Vagina (tissue), 2 donors: ENCODE results near the gene SYNDIG1. TPM values are rescaled to one million over a fixed set of nuclear protein-coding genes. Genes with fewer than 3 reads are reported as not detected.
"Not testable (repeated sequence)": the region's sequence is repeated elsewhere in the genome, so short reads cannot be mapped to it uniquely, and the experiment has no call there.

ENCODE experiments used
- DNase-seq, 2 donors: peaks; one replicate each; pipeline ENCODE4 v3.0.0-alpha.2; 2017; ENCODE audit errors: extremely low spot score in 2 of 2
- H3K27ac ChIP-seq: fragments of 200-600 bp; sonication (generic); one replicate; pipeline ENCODE4 v1.5.1; 2019
- H3K27me3 ChIP-seq: fragments of 200-600 bp; sonication (generic); one replicate; pipeline ENCODE4 v1.5.1; 2019
- H3K36me3 ChIP-seq, 2 donors: fragments of 200-600 bp; sonication (generic); one replicate each; pipeline ENCODE4 v1.5.1; 2017 to 2019
- H3K4me1 ChIP-seq: fragments of 200-600 bp; sonication (generic); one replicate; pipeline ENCODE4 v1.5.1; 2019
- H3K4me3 ChIP-seq, 2 donors: fragments of 200-600 bp; sonication (generic); 1 replicate in 1 of 2; 2 replicates in 1 of 2; pipeline ENCODE4 v1.5.1; 2016 to 2019
- H3K9me3 ChIP-seq: fragments of 200-600 bp; sonication (generic); one replicate; pipeline ENCODE4 v1.5.1; 2019
- CTCF ChIP-seq, 3 experiments: fragments of 450-650 bp in 2 of 3; fragments of 200-600 bp in 1 of 3; sonication (generic) in 1 of 3; IDR thresholded peaks; one replicate each; pipeline ENCODE4 v1.5.1; 2017 to 2019; ENCODE audit warnings: antibody characterized with exemption in 3 of 3, mild to moderate bottlenecking in 2 of 3, moderate library complexity in 2 of 3
- POLR2A ChIP-seq, 2 donors: fragments of 450-650 bp; IDR thresholded peaks; one replicate each; pipeline ENCODE4 v1.6.1; 2017; ENCODE audit warnings: antibody characterized with exemption in 2 of 2, mild to moderate bottlenecking in 2 of 2, moderate library complexity in 2 of 2
- POLR2AphosphoS5 ChIP-seq, 2 donors: sonication (generic); formaldehyde crosslinking; IDR thresholded peaks; one replicate each; pipeline ENCODE4 v1.9.0; 2017; ENCODE audit warnings: antibody characterized with exemption in 2 of 2, mild to moderate bottlenecking in 2 of 2, low read depth in 1 of 2; ENCODE audit not compliant: insufficient read depth in 1 of 2
- intact Hi-C: fragments of 100-400 bp; cut with DNase I; formaldehyde crosslinking; loops from one replicate; pipeline ENCODE4 v1.15.1; 2023
- total RNA-seq: library from RNA; depleted of rRNA; stranded (reverse); fragments of >200 nt; gene quantifications from one replicate; pipeline ENCODE4 v1.2.3, GENCODE V29; 2016

SYNDIG1 gene
- total RNA-seq, 1 donor from 2014 or later = 3.2 TPM

GRCh38 chr20:24504331-24505285, 35.2 kb downstream of the SYNDIG1 start:
- no peak for TF ChIP-seq POLR2AphosphoS5 (IDR thresholded peaks at IDR 0.05; ENCODE audit: insufficient read depth in 1 of 2, low read depth in 1 of 2)
- TF ChIP-seq CTCF (IDR thresholded peaks at IDR 0.05) = no peak
- no peak for TF ChIP-seq POLR2A (IDR thresholded peaks at IDR 0.05)
- peak in 1 of 2 donors; percentile 69 for DNase-seq
- Histone ChIP-seq H3K27me3 (no peaks in the 10 kb centered on the region), H3K4me3 (no peak overlapping the region), H3K36me3 (no peaks in the 10 kb centered on the region), H3K27ac (no peak overlapping the region), H3K9me3 (no peaks in the 10 kb centered on the region), H3K4me1 (no peaks in the 10 kb centered on the region)
- intact Hi-C loops = loop anchor here (10.0 kb wide), 1 partner anchor 190 kb away; no protein-coding TSS in a partner anchor

DNA sequence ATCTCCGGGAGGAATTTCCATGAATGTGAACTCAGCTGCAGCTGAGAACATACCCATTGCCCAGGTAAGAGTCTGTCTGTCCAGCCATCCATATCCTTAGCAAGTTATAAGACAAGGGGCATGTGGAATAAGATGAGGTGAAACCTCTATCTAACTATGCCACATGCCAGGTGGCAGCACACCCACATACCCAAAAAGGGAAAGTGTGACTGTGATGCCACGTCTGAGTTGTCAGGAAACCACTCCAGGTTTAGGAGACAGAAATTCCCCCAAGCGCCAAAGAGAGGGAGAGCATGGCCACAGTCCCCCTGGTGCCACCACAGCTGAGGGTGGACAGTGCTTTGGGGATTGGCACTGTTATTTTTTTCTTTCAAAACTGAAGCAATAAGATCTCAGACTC, 36.7 kb downstream of the SYNDIG1 start:
- intact Hi-C loops = loop anchor here (10.0 kb wide), 1 partner anchor 189 kb away; no protein-coding TSS in a partner anchor

GRCh38 chr20:24506696-24507095, 37.3 kb downstream of the SYNDIG1 start:
- TF ChIP-seq POLR2A (IDR thresholded peaks at IDR 0.05) (no peak), POLR2AphosphoS5 (IDR thresholded peaks at IDR 0.05; ENCODE audit: insufficient read depth in 1 of 2, low read depth in 1 of 2) (no peak), CTCF (IDR thresholded peaks at IDR 0.05) (no peak)
- no peaks in the 10 kb centered on the region for H3K9me3 ChIP-seq
- H3K27me3 ChIP-seq = no peaks in the 10 kb centered on the region
- H3K4me3 ChIP-seq = no peak overlapping the region
- DNase-seq = peak in 1 of 2 donors; percentile 49
- intact Hi-C loops = loop anchor here (10.0 kb wide), 1 partner anchor 188 kb away; no protein-coding TSS in a partner anchor
- H3K4me1 ChIP-seq = no peaks in the 10 kb centered on the region
- no peak overlapping the region for H3K27ac ChIP-seq
- no peaks in the 10 kb centered on the region for H3K36me3 ChIP-seq

More for the DNA sequence above, 36.7 kb downstream of the SYNDIG1 start:
- no peak overlapping the region for H3K27ac ChIP-seq
- no peaks in the 10 kb centered on the region for H3K4me1 ChIP-seq
- no peak overlapping the region for H3K4me3 ChIP-seq
- H3K36me3 ChIP-seq = no peaks in the 10 kb centered on the region
- no peaks in the 10 kb centered on the region for H3K9me3 ChIP-seq
- no peak for DNase-seq
- no peaks in the 10 kb centered on the region for H3K27me3 ChIP-seq
- TF ChIP-seq CTCF (IDR thresholded peaks at IDR 0.05) (no peak), POLR2AphosphoS5 (IDR thresholded peaks at IDR 0.05; ENCODE audit: insufficient read depth in 1 of 2, low read depth in 1 of 2) (no peak), POLR2A (IDR thresholded peaks at IDR 0.05) (no peak)

DNA sequence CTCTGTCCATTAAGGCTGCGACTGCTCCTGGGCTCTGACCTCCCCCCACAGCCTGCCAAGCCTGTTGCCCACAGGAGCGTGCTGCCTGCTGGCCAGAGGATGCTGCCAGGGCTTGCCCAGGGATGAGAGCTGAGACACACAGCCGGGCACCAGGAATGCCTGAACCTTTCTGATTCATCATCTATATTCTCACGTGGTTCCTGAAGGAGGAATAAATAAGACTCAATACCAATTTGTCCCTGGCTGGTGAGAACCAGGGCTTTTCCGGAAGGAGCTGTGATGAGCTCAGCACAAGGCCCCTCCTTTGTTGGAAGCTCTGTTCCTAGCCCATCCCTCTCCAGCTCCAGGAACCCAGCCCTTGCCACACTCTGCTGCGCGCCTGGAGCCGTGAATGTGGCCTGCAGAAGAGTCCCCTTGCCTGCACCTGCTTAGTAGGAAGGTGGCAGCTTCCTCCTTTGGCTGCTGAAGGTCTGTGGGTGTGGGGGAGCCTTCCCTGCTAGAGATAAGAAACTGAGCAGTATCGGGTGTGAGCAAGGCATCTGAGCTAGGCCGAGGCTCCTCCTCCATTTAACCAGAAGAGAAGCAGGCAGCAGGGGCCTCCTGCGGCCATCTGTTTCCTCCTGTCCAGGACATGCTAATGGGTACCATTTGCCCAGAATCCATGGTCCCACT, 37.9 kb downstream of the SYNDIG1 start:
- TF ChIP-seq POLR2A (IDR thresholded peaks at IDR 0.05) (no peak), CTCF (IDR thresholded peaks at IDR 0.05) (no peak), POLR2AphosphoS5 (IDR thresholded peaks at IDR 0.05; ENCODE audit: insufficient read depth in 1 of 2, low read depth in 1 of 2) (no peak)
- peak in 1 of 2 donors; percentile 56 for DNase-seq
- Histone ChIP-seq H3K27me3 (no peaks in the 10 kb centered on the region), H3K4me3 (no peak overlapping the region), H3K27ac (no peak overlapping the region), H3K36me3 (no peaks in the 10 kb centered on the region), H3K9me3 (no peaks in the 10 kb centered on the region), H3K4me1 (no peaks in the 10 kb centered on the region)
- intact Hi-C loops = loop anchor here (10.0 kb wide), 1 partner anchor 187 kb away; no protein-coding TSS in a partner anchor

DNA sequence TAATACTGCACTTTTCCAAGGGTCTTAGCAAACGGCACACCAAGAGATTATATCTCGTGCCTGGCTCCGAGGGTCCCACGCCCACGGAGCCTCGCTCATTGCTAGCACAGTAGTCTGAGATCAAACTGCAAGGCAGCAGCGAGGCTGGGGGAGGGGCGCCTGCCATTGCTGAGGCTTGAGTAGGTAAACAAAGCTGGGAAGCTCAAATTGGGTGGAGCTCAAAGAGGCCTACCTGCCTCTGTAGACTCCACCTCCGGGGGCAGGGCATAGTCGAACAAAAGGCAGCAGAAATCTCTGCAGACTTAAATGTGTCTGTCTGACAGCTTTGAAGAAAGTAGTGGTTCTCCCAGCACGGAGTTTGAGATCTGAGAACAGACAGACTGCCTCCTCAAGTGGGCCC, 43.0 kb downstream of the SYNDIG1 start:
- H3K4me1 ChIP-seq, H3K4me3 ChIP-seq, H3K36me3 ChIP-seq, H3K27ac ChIP-seq, H3K27me3 ChIP-seq, H3K9me3 ChIP-seq, intact Hi-C loops: not testable (repeated sequence)
- peak in 1 of 2 donors; percentile 22 for DNase-seq
